NCI-H526 (cell line): ENCODE results near the gene IBTK.
"Not testable (repeated sequence)": the region's sequence is repeated elsewhere in the genome, so short reads cannot be mapped to it uniquely, and the experiment has no call there.

Source experiments
- DNase-seq, 2 experiments: peaks; one replicate each; lab custom pipeline; 2025; lab: John Stamatoyannopoulos, UW

IBTK gene

GRCh38 chr6:82178077-82178758 lies 69.3 kb downstream of the IBTK start:
- peak in 1 of 2 experiments; percentile 43 for DNase-seq

GRCh38 chr6:82176616-82177015 lies 70.9 kb downstream of the IBTK start:
- DNase-seq = no peak

GRCh38 chr6:82172594-82172993 lies 75.0 kb downstream of the IBTK start:
- no peak for DNase-seq

- no peak for DNase-seq
Measured at GRCh38 chr6:82169138-82169876, 78.2 kb downstream of the IBTK start.

- no peak for DNase-seq
Measured at GRCh38 chr6:82166493-82166892, 81.1 kb downstream of the IBTK start.

- no peak for DNase-seq
Measured at GRCh38 chr6:82160255-82160990, 87.1 kb downstream of the IBTK start.

- DNase-seq = not testable (repeated sequence)
Measured at GRCh38 chr6:82152786-82153185, 94.8 kb downstream of the IBTK start.

- DNase-seq = not testable (repeated sequence)
Measured at GRCh38 chr6:82151147-82151546, 96.4 kb downstream of the IBTK start.

GRCh38 chr6:82145926-82146452 lies 101.6 kb downstream of the IBTK start:
- DNase-seq = no peak

- DNase-seq = peak in 1 of 2 experiments; percentile 14
Measured at GRCh38 chr6:82144852-82145340, 102.6 kb downstream of the IBTK start.

- DNase-seq = peak; percentile 43 to 52
Measured at GRCh38 chr6:82144007-82144851, 103.3 kb downstream of the IBTK start.

- DNase-seq = no peak
Measured at GRCh38 chr6:82143041-82143481, 104.5 kb downstream of the IBTK start.

- no peak for DNase-seq
Measured at GRCh38 chr6:82142524-82142923, 105.0 kb downstream of the IBTK start.

- no peak for DNase-seq
Measured at GRCh38 chr6:82138075-82138791, 109.3 kb downstream of the IBTK start.

GRCh38 chr6:82131441-82131840 lies 116.1 kb downstream of the IBTK start:
- no peak for DNase-seq

- DNase-seq = no peak
Measured at GRCh38 chr6:82129797-82130196, 117.7 kb downstream of the IBTK start.

- DNase-seq = not testable (repeated sequence)
Measured at GRCh38 chr6:82128973-82129372, 118.6 kb downstream of the IBTK start.

GRCh38 chr6:82123632-82124031 lies 123.9 kb downstream of the IBTK start:
- DNase-seq = no peak
